ENCODE data around the gene TRIM14.
"Not testable (repeated sequence)": the region's sequence is repeated elsewhere in the genome, so short reads cannot be mapped to it uniquely, and the experiment has no call there.

The TRIM14 gene

DNA sequence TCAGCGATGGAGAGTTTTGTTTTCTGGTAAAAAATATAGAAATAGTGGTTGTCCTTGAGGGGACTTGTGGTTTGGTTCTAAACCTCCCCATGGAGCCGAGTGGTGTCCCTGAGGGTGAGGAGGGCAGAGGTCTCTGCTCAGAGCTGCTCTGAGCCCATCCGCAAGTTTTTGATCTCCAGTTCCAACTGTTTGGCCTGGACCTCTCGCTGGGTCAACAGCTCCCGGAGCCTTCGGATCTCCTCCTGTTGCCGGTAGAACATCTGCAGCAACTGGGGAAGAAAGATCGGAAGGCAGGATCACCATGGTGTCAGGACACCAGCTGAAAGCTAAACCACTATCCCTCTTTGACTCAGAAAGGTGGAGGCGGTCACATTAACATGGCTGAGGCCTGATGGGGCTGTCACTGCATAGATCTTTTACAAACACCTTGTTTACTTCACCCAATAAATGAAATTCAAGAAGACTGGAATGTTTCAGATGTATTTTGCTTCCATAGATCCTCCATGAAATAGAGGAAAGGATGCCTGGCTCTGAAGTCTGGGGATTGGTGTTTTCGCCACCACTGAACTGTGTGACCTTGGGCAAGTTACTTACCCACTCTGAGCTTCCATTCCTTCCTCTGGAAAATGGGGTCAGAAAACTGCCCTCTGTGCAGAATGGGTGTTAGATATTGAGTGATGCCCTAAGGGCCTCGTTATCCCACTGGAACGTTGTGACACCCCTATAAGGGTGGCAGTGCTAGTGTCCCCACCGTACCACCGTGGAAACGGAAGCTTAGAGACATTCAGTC is 5.8 kb upstream of the TRIM14 start:
- Histone ChIP-seq H3K4me1 (peaks cover 2% of the 10 kb centered on the region), H3K9me3 (ENCODE audit: control insufficient read depth, low read length) (no peaks in the 10 kb centered on the region), H3K36me3 (ENCODE audit: control insufficient read depth, insufficient read depth, low read length) (no peaks in the 10 kb centered on the region), H3K79me2 (no peaks in the 10 kb centered on the region), H3K4me2 (ENCODE audit: low read length) (no peak overlapping the region), H3K27me3 (ENCODE audit: control insufficient read depth, insufficient read depth, low read length) (no peaks in the 10 kb centered on the region), H2AFZ (no peak overlapping the region), H3K9ac (no peak overlapping the region), H3K27ac (no peak overlapping the region), H3K4me3 (ENCODE audit: low read depth, low read length) (no peak overlapping the region)
- TF ChIP-seq CTCF (IDR thresholded peaks at IDR 0.05) = no peak

DNA sequence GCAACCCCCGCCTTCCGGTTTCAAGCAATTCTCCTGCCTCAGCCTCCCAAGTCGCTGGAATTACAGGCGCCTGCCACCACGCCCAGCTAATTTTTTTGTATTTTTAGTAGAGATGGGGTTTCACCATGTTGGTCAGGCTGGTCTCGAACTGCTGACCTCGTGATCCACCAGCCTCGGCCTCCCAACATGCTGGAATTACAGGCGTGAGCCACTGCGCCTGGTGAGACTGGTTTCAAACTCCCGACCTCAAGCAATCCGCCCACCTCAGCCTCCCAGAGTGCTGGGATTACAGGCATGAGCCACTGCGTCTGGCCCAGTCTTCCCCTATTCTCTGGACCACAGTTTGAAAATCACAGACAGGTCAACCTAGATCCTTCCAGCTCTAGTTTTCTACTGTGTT is 5.1 kb upstream of the TRIM14 start:
- not testable (repeated sequence) for H3K4me3 ChIP-seq (ENCODE audit: low read depth, low read length); H3K4me1 ChIP-seq; H3K27me3 ChIP-seq (ENCODE audit: control insufficient read depth, insufficient read depth, low read length); H3K27ac ChIP-seq; H3K9me3 ChIP-seq (ENCODE audit: control insufficient read depth, low read length); H3K36me3 ChIP-seq (ENCODE audit: control insufficient read depth, insufficient read depth, low read length); H3K4me2 ChIP-seq (ENCODE audit: low read length); H3K79me2 ChIP-seq; H3K9ac ChIP-seq; H2AFZ ChIP-seq

GRCh38 chr9:98121058-98121457 is 2.0 kb upstream of the TRIM14 start:
- Histone ChIP-seq H3K79me2 (no peaks in the 10 kb centered on the region), H2AFZ (no peak overlapping the region), H3K27ac (peak overlapping the region; percentile 62), H3K27me3 (ENCODE audit: control insufficient read depth, insufficient read depth, low read length) (no peaks in the 10 kb centered on the region), H3K9ac (no peak overlapping the region), H3K4me1 (peaks cover 2% of the 10 kb centered on the region), H3K9me3 (ENCODE audit: control insufficient read depth, low read length) (no peaks in the 10 kb centered on the region), H3K36me3 (ENCODE audit: control insufficient read depth, insufficient read depth, low read length) (no peaks in the 10 kb centered on the region), H3K4me2 (ENCODE audit: low read length) (peak overlapping the region; percentile 47), H3K4me3 (ENCODE audit: low read depth, low read length) (no peak overlapping the region)
- peak; percentile 28 for TF ChIP-seq CTCF (IDR thresholded peaks at IDR 0.05)

DNA sequence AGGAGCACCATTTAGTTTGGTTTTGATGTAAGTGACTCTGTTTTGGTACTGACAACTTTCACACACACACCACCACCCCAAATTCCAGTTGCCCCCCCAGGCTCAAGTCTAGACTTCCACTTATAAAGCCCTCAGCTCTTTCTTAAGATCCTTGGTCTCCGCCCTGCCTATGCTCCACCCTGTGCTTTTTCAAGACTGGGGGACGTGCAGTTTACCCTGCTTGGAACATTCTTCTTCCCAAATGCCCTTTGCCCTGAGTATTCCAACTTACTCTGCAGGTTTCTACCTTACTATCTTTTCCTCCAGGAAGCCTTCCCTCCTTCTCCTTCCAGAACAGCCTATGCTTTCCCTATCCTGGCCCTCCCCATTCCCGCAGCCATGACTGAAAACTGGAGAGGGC is 1.5 kb upstream of the TRIM14 start:
- Histone ChIP-seq H3K4me1 (peaks cover 2% of the 10 kb centered on the region), H2AFZ (peak overlapping the region; percentile 35), H3K27me3 (ENCODE audit: control insufficient read depth, insufficient read depth, low read length) (no peaks in the 10 kb centered on the region), H3K36me3 (ENCODE audit: control insufficient read depth, insufficient read depth, low read length) (no peaks in the 10 kb centered on the region), H3K27ac (peak overlapping the region; percentile 62), H3K4me3 (ENCODE audit: low read depth, low read length) (no peak overlapping the region), H3K79me2 (no peaks in the 10 kb centered on the region), H3K9me3 (ENCODE audit: control insufficient read depth, low read length) (no peaks in the 10 kb centered on the region), H3K9ac (no peak overlapping the region), H3K4me2 (ENCODE audit: low read length) (peak overlapping the region; percentile 47)
- no peak for TF ChIP-seq CTCF (IDR thresholded peaks at IDR 0.05)

GRCh38 chr9:98117984-98118639 is 910 bp downstream of the TRIM14 start:
- Histone ChIP-seq H3K9ac (no peak overlapping the region), H3K9me3 (ENCODE audit: control insufficient read depth, low read length) (no peaks in the 10 kb centered on the region), H3K36me3 (ENCODE audit: control insufficient read depth, insufficient read depth, low read length) (no peaks in the 10 kb centered on the region), H2AFZ (peak overlapping the region; percentile 91), H3K4me3 (ENCODE audit: low read depth, low read length) (peak overlapping the region; percentile 59), H3K27ac (peak overlapping the region; percentile 72), H3K79me2 (no peaks in the 10 kb centered on the region), H3K4me2 (ENCODE audit: low read length) (peak overlapping the region; percentile 69), H3K27me3 (ENCODE audit: control insufficient read depth, insufficient read depth, low read length) (no peaks in the 10 kb centered on the region), H3K4me1 (peaks cover 2% of the 10 kb centered on the region)
- peak; percentile 12 for TF ChIP-seq CTCF (IDR thresholded peaks at IDR 0.05)

- not testable (repeated sequence) for H3K4me3 ChIP-seq (ENCODE audit: low read depth, low read length); H3K9ac ChIP-seq; H2AFZ ChIP-seq
Measured at GRCh38 chr9:98117097-98117496, 1.9 kb downstream of the TRIM14 start.

More at GRCh38 chr9:98117097-98117496, 1.9 kb downstream of the TRIM14 start:
- H3K79me2 ChIP-seq; H3K36me3 ChIP-seq (ENCODE audit: control insufficient read depth, insufficient read depth, low read length); H3K4me2 ChIP-seq (ENCODE audit: low read length); H3K9me3 ChIP-seq (ENCODE audit: control insufficient read depth, low read length); H3K4me1 ChIP-seq; H3K27me3 ChIP-seq (ENCODE audit: control insufficient read depth, insufficient read depth, low read length); H3K27ac ChIP-seq: not testable (repeated sequence)

Data from parathyroid adenoma (tissue), 2 donors.